ENCODE results near the gene GPX3.

The GPX3 gene

DNA sequence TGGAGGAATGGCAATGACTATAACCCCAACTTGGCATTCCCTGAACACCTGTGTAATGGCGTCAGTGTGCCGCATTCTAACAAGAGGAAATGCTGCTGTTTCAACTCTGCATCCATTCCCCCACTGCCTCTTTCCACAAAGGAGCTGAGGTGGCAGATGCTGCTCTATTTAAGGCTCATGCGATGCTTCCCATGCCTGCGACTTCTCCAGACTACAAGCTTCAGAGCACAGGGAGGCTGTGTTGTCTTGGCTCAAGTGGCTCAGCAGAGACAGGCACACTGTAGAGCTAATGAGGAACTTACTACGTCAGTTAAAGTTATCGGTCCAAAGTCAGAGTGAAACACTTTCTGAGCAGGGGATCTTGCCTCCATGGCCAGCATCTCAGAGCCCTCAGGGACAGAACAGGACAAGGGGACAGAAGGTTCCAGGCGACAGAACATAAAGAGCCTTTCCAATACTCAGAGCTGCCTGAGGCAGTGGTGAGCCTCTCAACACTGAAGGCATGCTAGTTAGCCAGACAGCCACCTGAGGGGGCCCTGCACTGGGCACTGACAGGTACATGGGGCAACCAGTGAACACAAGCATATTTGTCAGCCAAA is 38.6 kb downstream of the GPX3 start:
- DNase-seq, result no peak

- DNase-seq, result no peak
Measured at GRCh38 chr5:151060742-151061141, 40.4 kb downstream of the GPX3 start.

DNA sequence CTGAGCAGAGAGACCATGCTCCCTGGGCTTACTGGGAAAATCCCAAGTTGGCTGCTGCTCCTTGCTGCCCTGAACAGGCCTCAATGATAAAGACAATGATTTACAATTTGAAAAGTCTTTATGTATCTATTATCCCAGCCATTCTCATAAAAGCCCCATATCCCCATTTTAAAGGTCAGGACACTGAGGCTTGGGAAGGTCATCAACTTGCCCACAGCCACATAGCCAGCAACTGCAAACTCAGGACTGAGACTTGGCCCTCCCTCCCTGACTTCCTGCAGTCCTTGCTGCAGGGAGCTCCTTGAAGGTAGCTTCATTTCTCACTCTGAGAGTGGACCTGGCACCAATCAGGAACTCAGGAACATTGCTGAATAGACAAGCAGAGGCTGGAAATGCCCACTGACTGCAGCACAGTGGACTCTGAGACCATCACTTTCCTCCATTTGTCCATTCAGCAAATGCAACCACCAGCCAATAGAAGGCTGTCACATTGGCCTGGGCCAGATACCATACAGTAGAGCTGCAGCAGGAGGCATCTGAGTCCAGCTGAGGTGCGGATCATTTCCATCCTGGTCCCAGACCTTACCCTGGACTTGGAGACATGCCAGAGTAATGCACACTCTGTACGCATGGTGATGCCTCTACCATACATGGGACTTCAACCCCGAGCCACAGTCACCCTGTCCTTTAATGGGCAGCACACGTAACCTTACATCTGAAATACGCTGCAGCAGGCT is 42.2 kb downstream of the GPX3 start:
- no peak for DNase-seq

DNA sequence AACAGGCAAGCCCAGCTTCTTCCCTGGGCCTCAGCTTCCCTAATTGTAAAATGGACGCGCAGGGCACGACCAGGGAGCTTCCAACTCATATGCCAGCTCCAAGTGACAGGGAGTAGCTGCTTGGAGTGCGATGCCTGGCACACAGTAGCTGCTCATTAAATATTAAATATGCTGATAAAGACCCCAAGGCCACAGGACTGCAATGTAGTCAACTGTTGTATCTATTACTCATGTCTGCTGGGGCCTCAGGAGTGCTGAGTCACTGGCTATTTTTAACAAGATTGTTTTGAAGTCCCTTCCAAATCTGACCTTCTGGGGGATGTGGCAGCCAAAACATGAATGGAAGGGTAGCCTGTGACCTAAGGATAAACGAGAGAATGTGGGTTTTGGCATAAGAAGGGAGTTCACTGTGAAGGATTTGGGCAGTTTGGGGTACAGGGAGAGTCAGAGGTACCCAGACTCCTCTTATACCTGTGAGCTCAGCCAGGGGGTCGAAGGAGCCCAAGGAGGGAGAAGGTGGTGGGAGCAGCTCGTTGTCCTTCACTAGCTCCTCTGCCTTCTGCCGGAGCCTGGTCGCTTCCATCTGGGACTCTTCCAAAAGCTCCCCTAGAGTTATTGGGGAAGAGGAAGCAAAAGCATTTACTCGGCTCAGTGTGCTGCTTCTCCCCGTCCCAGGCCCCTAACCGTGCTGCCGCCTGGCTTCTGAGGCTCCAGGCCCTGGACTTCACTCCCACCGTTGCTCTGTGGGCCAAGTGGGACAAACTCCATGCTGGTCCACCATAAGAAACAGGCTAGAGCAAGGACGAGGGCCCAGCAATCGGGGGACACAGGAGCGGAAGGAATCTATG is 43.0 kb downstream of the GPX3 start:
- DNase-seq, result no peak

GRCh38 chr5:151064916-151065499 is 44.6 kb downstream of the GPX3 start:
- no peak for DNase-seq

- no peak for DNase-seq
Measured at GRCh38 chr5:151065609-151066008, 45.2 kb downstream of the GPX3 start.

GRCh38 chr5:151066920-151067319 is 46.5 kb downstream of the GPX3 start:
- no peak for DNase-seq

GRCh38 chr5:151067632-151068432 is 47.4 kb downstream of the GPX3 start:
- no peak for DNase-seq

GRCh38 chr5:151068433-151069197 is 48.2 kb downstream of the GPX3 start:
- peak; percentile 59 for DNase-seq

- DNase-seq, result no peak
Measured at GRCh38 chr5:151070449-151070848, 50.1 kb downstream of the GPX3 start.

DNA sequence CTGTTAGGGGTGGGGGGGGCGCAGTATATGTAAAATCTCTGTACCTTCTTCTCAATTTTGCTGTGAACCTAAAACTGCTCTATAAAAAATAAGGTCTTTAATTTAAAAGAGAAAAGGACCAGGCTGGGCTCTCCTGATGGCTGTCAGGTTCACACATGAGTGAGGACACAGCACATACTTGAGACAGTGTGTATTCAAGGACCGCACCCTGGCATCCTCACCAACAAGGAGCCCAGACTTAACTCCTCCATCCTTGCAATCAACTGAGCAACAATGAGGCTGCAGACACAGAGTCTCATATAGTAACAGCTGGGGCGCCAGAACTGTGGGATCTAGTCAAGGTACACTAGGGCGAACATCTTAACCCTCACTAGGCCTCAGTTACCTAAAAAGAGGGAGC is 50.6 kb downstream of the GPX3 start:
- DNase-seq, result no peak

DNA sequence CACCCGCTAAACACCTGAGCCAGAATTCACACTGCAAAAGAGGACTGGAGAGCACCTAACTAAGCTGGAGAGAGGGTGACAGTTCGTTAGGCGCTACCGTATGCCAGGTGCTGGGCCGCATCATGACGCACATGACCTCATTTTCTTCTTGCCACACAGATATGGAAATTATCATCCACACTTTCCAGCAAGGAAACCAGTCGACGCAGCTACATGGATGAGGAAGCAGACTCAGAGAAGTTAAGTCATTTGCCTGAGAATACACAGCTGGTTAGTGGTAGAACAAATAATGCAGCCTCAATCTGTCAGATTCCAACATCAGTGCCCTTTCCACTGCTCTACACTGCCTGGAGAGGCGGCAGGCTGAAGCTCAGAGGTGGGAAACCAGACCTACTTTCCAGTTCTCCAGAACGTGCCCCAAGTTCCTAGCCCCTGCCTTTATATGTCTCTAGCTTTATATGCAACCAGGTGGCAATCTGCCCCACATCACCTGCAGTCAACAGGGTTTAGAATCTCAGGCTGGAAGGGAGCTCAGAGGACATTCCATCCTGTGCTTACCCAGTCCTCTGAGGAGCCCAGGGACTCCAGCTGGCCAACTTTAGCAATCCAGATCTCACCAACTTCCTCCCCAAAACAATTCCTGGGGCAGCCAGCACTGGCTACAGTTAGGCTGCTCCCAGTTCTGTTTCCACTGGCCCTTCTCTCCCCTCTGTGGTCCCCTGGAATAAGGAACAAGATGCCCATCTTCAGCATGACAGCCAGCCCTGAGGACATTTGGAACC is 51.6 kb downstream of the GPX3 start:
- no peak for DNase-seq

GRCh38 chr5:151072630-151073025 is 52.2 kb downstream of the GPX3 start:
- DNase-seq, result no peak

GRCh38 chr5:151073280-151073679 is 52.9 kb downstream of the GPX3 start:
- no peak for DNase-seq

DNA sequence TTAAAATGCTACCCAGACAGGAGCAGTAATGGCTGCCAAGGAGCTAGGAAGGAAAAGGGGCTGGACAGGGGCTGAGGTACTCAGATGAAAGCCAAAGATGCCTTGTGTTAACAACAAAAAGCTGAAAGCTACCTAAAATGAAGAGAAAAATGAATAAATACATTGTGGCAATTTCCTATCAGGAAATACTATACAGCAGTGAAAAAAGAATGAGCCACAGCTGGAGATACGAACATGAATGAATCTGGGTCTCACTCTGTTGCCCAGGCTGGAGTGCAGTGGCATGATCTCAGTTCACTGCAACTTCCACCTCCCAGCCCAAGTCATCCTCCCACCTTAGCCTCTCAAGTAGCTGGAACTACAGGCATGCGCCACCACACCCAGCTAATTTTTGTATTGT is 54.2 kb downstream of the GPX3 start:
- DNase-seq, result no peak

GRCh38 chr5:151075698-151076331 is 55.4 kb downstream of the GPX3 start:
- DNase-seq, result peak; percentile 27

DNA sequence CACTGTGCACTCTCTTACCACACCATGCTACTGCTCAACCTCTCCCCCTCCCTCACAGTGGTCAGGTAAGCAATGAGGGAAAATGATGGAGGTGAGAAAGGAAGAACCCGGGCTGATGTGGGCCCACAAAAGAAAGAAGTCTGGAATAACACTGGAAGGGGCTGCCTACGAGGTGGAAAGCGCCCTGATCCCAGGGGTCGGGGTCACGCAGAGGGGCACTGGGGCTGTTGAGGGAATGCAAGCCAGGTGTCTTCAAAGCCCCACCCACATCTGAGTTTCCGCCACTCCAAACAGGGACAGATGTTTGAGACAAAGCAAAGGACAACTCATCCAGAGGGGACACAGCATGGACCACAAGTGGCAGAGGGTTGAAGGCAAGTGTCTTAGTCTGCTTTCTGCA is 56.2 kb downstream of the GPX3 start:
- DNase-seq, result no peak

DNA sequence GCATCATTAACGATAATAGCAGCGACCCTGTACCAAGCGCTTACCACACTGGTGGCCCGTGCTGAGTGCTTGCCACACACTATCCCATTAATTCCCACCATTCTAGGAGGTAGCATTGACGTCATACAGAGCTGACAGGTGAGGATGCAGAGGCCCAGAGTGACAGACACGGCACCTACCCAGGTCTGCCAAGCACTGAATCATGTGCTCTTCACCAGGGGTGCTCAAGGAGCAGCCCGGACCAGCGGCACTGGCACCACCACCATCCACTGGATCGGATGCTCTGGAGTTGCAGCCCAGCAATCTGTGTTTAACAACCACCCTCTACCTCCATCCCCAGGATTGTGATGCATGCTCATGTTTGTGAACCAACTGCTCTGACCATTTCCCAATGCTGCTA is 57.0 kb downstream of the GPX3 start:
- no peak for DNase-seq

DNA sequence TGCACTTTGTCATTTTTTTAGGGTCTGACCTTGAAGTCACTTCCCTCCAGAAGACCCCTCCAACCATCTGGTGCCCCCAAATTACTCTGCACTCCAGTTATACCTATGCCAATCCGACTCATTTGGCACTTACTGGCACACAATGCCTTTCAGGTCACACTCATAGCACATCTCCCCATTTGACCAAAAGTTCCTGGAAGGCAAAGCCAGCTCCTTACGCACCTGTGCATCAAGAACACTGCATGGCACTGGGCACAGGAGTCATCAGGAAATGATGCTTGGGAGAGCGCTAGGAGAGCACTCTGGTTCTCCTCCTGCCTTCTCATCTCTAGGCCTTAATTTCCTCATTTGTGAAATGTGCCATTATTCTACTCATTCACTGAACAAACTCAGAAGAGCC is 57.6 kb downstream of the GPX3 start:
- peak; percentile 47 for DNase-seq
